GM12865 (cell line): ENCODE results near the gene DOCK2.

Source experiments
- DNase-seq: peaks from one replicate; pipeline ENCODE4 v3.0.0; 2010; ENCODE audit warnings: low read depth
- H3K4me3 ChIP-seq: 2 replicates; pipeline ENCODE4 v1.5.1; 2011; ENCODE audit warnings: mild to moderate bottlenecking, low read depth, low read length, control low read depth
- TF ChIP-seq, protein P1 (sequence below): IDR thresholded peaks from 2 replicates; pipeline ENCODE4 v1.5.1; 2011; ENCODE audit warnings: low read length, control low read depth, low read depth, inconsistent platforms; ENCODE audit not compliant: insufficient read depth; ENCODE audit errors: missing control alignments

Gene DOCK2

DNA sequence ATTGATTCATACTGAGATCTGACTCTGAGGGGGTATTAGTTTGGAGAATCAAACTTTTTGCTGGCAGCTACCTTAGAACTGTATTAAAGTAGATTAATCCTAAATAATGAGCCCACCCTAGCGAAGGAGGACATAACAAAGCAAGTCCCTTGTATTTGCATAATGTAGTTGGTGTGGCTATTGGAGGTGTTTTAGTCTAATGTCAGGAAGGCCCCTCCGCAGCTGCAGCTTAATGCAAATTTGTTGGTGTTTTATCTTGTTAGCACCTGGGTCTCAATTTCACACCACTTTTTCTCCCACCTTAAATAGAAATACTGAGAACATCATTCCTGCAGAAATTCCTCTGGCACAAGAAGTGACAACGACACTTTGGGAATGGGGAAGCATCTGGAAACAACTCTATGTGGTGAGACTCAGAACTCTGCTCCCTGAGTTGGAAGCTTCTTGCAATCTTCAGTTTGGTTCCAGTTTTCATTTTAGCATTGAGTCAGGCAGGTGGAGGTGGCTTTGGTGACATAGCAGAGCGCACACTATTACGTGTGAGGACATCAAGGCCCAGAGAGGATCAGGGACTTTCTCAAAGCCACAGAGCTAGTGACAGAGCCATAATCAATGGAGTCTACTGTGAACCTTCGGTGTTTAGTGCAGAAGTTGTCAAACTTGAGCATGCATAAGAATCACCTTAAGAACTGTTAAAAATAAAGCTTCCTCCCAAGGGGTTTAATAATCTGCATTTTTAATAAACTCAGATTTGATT lies 33.9 kb downstream of the DOCK2 start:
- TF ChIP-seq, protein P1, sequence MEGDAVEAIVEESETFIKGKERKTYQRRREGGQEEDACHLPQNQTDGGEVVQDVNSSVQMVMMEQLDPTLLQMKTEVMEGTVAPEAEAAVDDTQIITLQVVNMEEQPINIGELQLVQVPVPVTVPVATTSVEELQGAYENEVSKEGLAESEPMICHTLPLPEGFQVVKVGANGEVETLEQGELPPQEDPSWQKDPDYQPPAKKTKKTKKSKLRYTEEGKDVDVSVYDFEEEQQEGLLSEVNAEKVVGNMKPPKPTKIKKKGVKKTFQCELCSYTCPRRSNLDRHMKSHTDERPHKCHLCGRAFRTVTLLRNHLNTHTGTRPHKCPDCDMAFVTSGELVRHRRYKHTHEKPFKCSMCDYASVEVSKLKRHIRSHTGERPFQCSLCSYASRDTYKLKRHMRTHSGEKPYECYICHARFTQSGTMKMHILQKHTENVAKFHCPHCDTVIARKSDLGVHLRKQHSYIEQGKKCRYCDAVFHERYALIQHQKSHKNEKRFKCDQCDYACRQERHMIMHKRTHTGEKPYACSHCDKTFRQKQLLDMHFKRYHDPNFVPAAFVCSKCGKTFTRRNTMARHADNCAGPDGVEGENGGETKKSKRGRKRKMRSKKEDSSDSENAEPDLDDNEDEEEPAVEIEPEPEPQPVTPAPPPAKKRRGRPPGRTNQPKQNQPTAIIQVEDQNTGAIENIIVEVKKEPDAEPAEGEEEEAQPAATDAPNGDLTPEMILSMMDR, result no peak
- H3K4me3 ChIP-seq, result peak overlapping the region; percentile 31
- DNase-seq, result peak; percentile 87

DNA sequence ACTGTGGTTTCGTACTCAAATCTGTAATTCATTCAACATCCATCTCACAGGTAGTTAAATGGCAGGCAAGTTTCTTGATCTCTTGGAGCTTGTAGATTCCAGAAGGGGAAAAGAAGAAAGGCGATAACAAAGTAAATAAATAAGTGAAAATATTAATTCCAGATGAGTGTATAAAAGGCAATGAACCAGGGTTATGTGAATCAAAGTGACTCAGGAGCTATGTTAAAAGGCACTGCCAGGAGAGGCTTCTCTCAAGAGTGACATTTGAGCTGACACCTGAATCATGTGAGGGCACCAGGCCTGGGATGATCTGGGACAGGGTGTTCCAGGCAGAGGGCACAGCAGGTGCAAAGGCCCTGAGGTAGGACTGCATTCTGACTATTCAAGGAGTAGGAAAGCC lies 45.0 kb downstream of the DOCK2 start:
- TF ChIP-seq, protein P1, result no peak

DNA sequence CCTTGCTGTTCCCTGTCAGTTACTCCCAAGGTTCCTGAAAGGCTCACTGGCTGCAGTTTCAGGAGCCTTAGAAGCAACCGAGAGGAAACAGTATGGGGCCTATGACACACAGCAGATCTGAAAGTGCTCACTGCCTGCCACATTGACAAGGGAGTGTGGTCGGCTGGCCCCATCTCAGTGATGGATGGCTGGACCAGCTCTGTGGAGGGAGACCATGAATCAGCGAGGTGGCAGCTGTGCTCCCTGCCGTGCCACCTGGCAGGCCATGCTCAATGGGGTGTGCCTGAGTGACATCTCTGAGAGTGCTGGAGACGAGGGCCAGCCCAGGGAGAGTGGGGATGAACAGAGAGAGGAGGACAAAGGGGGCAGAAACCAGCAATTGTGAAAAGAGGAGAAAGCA lies 49.1 kb downstream of the DOCK2 start:
- H3K4me3 ChIP-seq, result no peak overlapping the region
- DNase-seq, result peak; percentile 65
- TF ChIP-seq, protein P1, result no peak

More for the DNA sequence above, 45.0 kb downstream of the DOCK2 start:
- H3K4me3 ChIP-seq, result no peak overlapping the region
- no peak for DNase-seq

DNA sequence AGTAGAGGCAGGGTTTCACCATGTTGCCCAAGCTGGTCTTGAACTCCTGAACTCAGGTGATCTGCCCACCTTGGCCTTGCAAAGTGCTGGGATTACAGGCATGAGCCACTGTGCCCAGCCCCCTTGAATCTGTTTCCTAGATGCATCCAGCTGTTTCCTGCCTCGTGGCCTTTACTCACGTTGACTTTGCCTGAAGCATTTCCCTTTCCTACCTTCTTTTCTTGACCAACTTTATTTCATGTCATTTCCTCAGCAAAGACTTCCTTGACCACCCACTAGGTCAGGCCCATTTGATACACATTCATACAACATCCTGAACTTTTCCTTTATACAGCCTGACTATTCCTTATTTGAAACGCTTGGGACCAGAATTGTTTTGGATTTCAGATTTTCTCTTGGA lies 51.0 kb downstream of the DOCK2 start:
- H3K4me3 ChIP-seq, result no peak overlapping the region
- no peak for DNase-seq
- TF ChIP-seq, protein P1, result no peak

DNA sequence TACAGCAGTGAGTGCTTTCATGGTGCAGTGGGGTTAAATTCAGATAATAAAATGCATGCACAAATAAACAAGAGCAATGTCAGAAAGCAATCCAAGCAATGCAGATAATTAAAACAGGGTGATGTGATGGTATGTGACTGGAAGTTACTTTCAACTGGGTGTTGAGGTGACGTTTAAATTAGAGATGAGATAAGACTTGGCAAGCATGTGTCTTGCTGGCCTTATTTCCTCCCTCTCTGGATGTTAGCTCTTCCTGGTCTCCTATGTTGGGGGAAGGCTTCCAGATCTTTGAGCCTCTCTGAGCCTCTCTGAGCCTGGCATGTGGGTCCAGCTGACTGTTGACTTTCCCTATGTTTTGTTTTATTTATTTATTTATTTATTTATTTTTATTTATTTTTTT lies 54.4 kb downstream of the DOCK2 start:
- TF ChIP-seq, protein P1, result no peak
- no peak overlapping the region for H3K4me3 ChIP-seq
- no peak for DNase-seq

DNA sequence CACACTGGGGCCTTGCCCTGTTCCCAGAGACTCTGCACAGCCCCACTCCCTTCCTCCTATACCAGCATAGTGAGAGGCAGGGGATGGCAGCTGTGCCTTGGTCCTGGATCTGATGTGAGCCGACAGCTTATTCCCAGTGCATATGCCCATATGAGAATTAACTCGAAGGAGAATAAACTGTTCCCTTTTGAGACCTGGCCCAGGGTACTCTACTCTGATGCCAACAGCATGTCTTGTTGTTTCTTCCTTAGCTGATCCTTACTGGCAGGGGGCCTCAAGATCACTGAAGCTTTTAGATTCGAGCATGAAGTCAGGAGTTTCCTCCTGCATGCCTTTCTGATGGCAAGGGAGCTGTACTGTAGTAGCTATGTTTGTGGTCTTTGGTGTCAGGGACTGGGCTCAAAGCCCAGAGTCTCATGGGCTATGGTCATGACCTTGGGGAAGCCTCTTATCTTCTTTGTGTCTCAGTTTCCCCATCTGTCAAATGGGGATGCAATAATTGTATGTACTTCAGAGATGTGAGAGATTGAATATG lies 57.1 kb downstream of the DOCK2 start:
- TF ChIP-seq, protein P1, result no peak
- H3K4me3 ChIP-seq, result no peak overlapping the region
- DNase-seq, result no peak

DNA sequence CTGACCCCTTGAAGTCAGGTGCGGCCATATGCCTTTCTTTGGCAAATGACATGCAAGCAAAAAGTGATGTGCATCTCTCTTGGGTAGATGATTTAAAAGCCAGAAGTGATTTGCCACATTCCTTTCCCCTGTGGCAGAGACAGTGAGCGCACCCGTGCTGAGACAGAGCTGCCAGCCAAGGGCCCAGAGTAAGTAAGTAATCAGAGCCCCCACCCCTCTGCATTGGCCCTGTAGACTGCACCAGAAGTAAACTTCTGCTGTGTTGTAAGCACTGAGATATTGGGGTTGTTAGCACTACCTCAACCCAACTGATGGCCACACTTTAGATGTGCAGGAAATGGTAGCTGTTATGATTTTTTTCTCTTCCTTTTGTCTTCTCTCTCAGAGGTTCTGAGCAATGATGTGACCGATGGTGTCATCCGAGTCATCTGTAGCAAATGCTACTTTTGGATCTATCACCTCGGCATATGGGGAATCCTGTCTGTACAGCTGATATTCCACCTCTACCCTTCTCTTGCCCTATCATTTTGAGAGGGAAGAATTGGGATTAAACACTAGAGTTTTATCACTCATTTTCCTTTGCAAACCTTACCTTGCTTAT lies 58.0 kb downstream of the DOCK2 start:
- TF ChIP-seq, protein P1, result no peak
- DNase-seq, result no peak
- no peak overlapping the region for H3K4me3 ChIP-seq
